Ureter (tissue), 1 donor: ENCODE measurements around the gene SARS2. TPM values are rescaled to one million over a fixed set of nuclear protein-coding genes. Genes with fewer than 3 reads are reported as not detected.

Source experiments
- total RNA-seq: library from RNA; stranded (reverse); gene quantifications from one replicate; pipeline ENCODE4 v1.2.4, GENCODE V29; 2023
- donor health status: DM: yes; HTN: yes; CAD: no.

Gene SARS2
- total RNA-seq, 1 donor from 2014 or later: 44.0 TPM

Other genes with a start within 250 kb of the SARS2 start
- gene CAPN12, start 186.3 kb downstream of the SARS2 start, total RNA-seq: 27.6 TPM
- gene LGALS7, start 157.2 kb downstream of the SARS2 start, total RNA-seq: not detected
- not detected for gene LGALS7B, start 141.6 kb downstream of the SARS2 start, total RNA-seq
- gene LGALS4, start 117.8 kb downstream of the SARS2 start, total RNA-seq: 9.2 TPM
- gene ECH1, start 99.0 kb downstream of the SARS2 start, total RNA-seq: 175 TPM
- 295 TPM for gene HNRNPL, start 80.8 kb downstream of the SARS2 start, total RNA-seq
- gene RINL, start 52.5 kb downstream of the SARS2 start, total RNA-seq: 14.1 TPM
- 31.8 TPM for gene SIRT2, start 31.1 kb downstream of the SARS2 start, total RNA-seq
- 20.0 TPM for gene NFKBIB, start 30.8 kb downstream of the SARS2 start, total RNA-seq
- 0.99 TPM for gene CCER2, start 18.6 kb downstream of the SARS2 start, total RNA-seq
- gene MRPS12, start 181 bp upstream of the SARS2 start, total RNA-seq: 43.0 TPM
- gene FBXO17, start 45.0 kb upstream of the SARS2 start, total RNA-seq: 14.9 TPM
- gene FBXO27, start 101.8 kb upstream of the SARS2 start, total RNA-seq: 48.0 TPM
- gene ACP7, start 153.6 kb upstream of the SARS2 start, total RNA-seq: 1.8 TPM
- 88.2 TPM for gene PAK4, start 195.0 kb upstream of the SARS2 start, total RNA-seq